HuH-7 (cell line): ENCODE data around the gene KCNK7.
"Not testable (repeated sequence)": the region's sequence is repeated elsewhere in the genome, so short reads cannot be mapped to it uniquely, and the experiment has no call there.

ENCODE experiments used
- DNase-seq: peaks from one replicate; pipeline ENCODE4 v3.0.0; 2011; ENCODE audit warnings: low spot score

KCNK7 gene

GRCh38 chr11:65573391-65574079, 22.1 kb downstream of the KCNK7 start:
- no peak for DNase-seq

- peak; percentile 78 for DNase-seq
These were observed 23.1 kb downstream of the KCNK7 start, which contains the start of gene FAM89B for GRCh38 chr11:65572356-65573051. Gene FAM89B, plus strand, starts transcription at chr11:65572538. Its CDS starts 132 bp downstream, at chr11:65572670.

DNA sequence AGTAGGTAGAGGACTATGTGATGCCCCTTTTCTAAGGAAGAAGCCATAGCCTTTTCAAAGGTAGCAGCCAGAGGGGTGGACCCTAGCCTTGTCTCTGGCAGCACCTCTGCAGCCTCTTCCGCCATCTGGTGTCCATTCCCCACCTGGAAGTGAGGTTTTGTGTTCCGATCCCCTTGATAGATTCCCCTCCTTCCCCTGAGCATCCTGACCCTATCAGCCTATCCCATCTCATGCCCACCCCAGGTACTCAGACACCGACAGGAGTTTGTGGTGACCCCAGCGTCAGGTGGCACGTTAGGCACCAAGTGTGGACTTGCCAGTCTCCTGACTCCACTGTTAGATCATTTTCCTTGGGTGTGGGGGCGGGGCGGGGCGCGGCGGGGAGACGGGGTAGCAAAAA, 23.7 kb downstream of the KCNK7 start:
- peak; percentile 77 for DNase-seq

DNA sequence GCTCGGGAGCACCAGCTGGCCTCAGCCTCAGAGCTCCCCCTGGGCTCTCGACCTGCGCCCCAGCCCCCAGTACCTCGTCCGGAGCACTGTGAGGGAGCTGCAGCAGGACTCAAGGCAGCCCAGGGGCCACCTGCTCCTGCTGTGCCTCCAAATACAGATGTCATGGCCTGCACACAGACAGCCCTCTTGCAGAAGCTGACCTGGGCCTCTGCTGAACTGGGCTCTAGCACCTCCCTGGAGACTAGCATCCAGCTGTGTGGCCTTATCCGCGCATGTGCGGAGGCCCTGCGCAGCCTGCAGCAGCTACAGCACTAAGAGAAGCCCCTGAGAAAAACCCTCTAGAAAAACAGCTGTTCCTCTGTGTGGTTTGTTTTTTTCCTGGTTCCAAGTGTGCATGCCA, 24.2 kb downstream of the KCNK7 start:
- no peak for DNase-seq

DNA sequence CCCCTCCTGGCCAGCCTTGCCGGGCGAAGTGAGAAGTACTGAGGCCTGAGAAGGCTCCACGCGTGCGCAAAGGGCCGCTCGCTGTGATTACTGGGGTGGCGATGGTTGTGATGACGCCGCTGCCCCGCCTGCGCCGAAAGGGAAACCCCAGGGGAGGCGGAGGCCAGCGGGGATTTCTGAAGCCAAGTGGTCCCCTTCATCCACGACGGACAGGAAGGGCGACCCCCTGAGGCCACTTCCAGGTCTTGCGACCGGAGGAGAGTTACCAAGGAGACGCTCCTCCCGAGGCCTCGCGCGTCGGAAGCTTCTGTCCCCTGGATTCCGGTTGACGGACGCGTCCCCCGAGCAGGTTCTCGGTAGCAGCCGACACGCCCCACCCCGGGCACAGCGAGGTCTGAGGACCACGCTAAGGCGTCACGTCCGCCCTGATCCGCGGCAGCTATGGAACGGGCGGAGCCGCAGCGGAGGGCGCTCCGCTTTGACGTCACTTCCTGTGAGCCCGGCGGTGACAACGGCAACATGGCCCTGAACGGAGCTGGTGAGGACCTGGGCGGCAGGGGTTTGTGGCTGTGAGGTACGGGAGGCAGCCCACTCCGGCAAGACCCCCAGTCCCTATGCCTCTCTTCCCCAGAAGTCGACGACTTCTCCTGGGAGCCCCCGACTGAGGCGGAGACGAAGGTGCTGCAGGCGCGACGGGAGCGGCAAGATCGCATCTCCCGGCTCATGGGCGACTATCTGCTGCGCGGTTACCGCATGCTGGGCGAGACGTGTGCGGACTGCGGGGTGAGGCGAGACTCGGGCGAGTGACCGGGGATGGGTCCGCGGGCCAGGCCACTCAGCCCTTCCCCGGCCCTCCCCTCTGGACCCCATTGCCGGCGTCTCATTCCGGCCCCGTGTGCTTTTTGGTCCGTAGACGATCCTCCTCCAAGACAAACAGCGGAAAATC, 25.4 kb downstream of the KCNK7 start, which contains the start of gene ZNRD2:
TSS of gene ZNRD2 (plus strand) at position 505 of the 946 bp plus-strand sequence. CDS start at position 520, 15 bp downstream.
- DNase-seq = peak; percentile 92

GRCh38 chr11:65569164-65569972, 26.2 kb downstream of the KCNK7 start:
- no peak for DNase-seq

- DNase-seq = no peak
These were observed 29.8 kb downstream of the KCNK7 start for GRCh38 chr11:65565624-65566453.

DNA sequence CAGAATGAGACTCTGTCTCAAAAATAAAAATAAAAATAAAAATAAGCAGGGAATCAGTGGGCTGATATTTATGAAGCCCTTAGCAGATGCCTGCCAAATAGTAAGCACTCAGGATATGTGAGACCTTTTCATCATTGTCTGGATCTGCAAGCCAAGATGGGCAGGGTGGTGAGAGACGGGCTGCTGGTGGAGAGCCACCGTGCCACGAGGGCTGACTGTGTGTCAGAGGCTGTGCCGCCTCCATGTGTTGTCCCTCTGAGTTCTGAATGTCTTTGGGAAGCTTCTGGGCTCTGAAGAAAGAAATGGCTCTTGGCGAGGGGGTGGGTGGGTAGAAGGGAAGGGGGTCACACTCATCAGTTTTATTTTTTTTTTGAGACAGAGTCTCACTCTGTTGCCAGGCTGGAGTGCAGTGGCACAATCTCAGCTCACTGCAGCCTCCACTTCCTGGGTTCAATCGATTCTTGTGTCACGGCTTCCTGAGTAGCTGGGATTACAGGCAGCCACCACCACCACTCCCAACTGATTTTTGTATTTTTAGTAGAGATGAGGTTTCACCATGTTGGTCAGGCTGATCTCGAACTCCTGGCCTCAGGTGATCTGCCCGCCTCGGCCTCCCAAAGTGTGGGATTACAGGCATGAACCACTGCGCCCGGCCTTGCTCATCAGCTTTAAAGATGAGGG, 30.6 kb downstream of the KCNK7 start:
- not testable (repeated sequence) for DNase-seq

- no peak for DNase-seq
These were observed 32.0 kb downstream of the KCNK7 start for GRCh38 chr11:65563601-65564000.

- no peak for DNase-seq
These were observed 32.8 kb downstream of the KCNK7 start for GRCh38 chr11:65562788-65563187.

- DNase-seq = no peak
These were observed 33.6 kb downstream of the KCNK7 start for GRCh38 chr11:65562020-65562419.

DNA sequence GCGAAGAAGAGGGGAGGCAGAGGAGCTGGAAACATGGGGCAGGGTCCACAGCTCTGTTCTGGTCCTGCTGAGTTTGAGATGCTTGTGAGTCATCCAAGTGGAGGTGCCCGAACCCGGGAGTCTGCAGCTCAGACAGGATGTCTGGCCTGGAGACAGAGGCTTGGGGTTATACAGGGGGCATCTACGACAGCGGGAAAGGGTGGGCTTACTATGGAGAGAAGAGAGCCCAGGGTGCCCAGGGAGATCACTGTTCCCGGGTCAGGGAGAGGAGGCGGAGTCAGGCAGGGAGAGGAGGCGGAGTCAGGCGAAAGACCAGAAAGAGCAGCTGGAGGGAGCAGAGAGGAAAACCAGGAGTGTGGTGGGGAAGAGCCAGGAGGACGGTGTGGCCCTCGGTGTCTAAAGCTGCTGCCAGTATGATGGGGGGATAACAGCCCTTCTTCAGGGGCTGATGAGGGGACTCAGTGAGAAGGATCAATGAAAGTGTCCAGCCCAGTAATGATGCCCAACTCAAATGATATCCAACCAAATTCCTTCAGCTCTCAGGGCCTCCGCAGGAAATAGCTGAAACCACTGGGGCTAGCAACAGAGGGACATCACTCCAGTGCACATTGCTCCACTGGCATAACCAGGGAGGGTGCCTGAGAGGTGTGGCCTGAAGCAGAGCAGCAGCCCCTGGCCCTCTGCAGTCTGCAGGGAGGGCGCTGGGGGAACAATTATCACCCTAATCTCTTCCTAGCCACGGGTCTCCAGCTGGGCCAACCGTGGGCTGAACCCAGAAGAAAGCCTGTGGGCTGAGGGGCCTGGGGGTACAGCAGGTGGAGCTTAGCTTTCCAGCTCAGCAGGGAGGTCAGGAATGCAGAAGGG, 34.8 kb downstream of the KCNK7 start:
- peak; percentile 63 for DNase-seq

- DNase-seq = no peak
These were observed 35.6 kb downstream of the KCNK7 start for GRCh38 chr11:65559951-65560537.

DNA sequence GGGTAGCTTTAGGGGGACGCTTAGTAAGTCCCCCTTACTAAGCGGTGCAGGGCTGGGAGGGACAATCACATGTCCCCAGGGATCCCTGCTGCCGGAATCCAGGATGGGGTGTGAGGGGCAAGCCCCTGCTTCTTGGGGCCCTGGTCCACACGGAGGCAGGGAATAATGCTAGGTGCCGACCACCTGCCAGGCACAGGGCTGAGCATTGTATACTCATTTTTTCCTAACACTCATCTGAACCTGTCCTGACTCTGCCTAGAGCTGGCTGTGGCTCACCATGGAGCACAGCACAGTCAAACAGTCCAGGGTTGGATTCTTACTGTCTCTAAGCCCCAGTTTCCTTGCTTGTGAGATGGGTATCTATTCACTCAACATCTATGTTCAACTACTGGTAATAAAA, 36.1 kb downstream of the KCNK7 start:
- no peak for DNase-seq

- DNase-seq = no peak
These were observed 36.6 kb downstream of the KCNK7 start for GRCh38 chr11:65558930-65559509.

GRCh38 chr11:65558002-65558929, 37.3 kb downstream of the KCNK7 start, which contains the start of gene LTBP3:
Gene LTBP3, minus strand, starts transcription at chr11:65558359. Its CDS starts 400 bp downstream, at chr11:65557959.
- peak; percentile 56 for DNase-seq
